A172 (cell line): Measurements from ENCODE around the gene POLE2. TPM values are rescaled to one million over a fixed set of nuclear protein-coding genes. Genes with fewer than 3 reads are reported as not detected.
"Not testable (repeated sequence)": the region's sequence is repeated elsewhere in the genome, so short reads cannot be mapped to it uniquely, and the experiment has no call there.

Experiments
- DNase-seq: peaks from one replicate; pipeline ENCODE4 v3.0.0-alpha.2; 2015; ENCODE audit warnings: low spot score
- total RNA-seq: library from RNA; depleted of rRNA; stranded (reverse); fragments of >200 nt; shearing (Covaris generic); gene quantifications from 2 replicates; pipeline ENCODE4 v1.2.3, GENCODE V29; 2014; rRNA removed

Gene POLE2
- total RNA-seq, 1 experiment from 2014 or later = 9.4 TPM

- DNase-seq = not testable (repeated sequence)
Observed at GRCh38 chr14:49619273-49619672, 68.7 kb downstream of the POLE2 start.

GRCh38 chr14:49617852-49618519, 70.0 kb downstream of the POLE2 start:
- DNase-seq = no peak

- DNase-seq = no peak
Observed at GRCh38 chr14:49615776-49616175, 72.2 kb downstream of the POLE2 start.

- DNase-seq = no peak
Observed at GRCh38 chr14:49614196-49614595, 73.8 kb downstream of the POLE2 start.

- DNase-seq = no peak
Observed at GRCh38 chr14:49612671-49613070, 75.3 kb downstream of the POLE2 start.

GRCh38 chr14:49612251-49612650, 75.8 kb downstream of the POLE2 start:
- DNase-seq = no peak

- DNase-seq = no peak
Observed at GRCh38 chr14:49607583-49607982, 80.4 kb downstream of the POLE2 start.

GRCh38 chr14:49598485-49599300, 89.3 kb downstream of the POLE2 start, which contains the start of gene LRR1:
LRR1 (plus strand) TSS chr14:49598940; CDS start chr14:49599021, 81 bp downstream.
- DNase-seq = peak; percentile 55

- no peak for DNase-seq
Observed at GRCh38 chr14:49598189-49598484, 89.9 kb downstream of the POLE2 start.

GRCh38 chr14:49594347-49595091, 93.5 kb downstream of the POLE2 start:
- DNase-seq = no peak

Other genes with a start within 250 kb of the POLE2 start
- gene RPS29, start 101.8 kb downstream of the POLE2 start, total RNA-seq = 1,242 and 2,235 TPM in 2 replicates
- 48.7 and 53.1 TPM in 2 replicates for gene LRR1, start 89.3 kb downstream of the POLE2 start, total RNA-seq
- 170 and 223 TPM in 2 replicates for gene RPL36AL, start 67.6 kb downstream of the POLE2 start, total RNA-seq
- gene MGAT2, start 67.4 kb downstream of the POLE2 start, total RNA-seq = 69.4 and 87.3 TPM in 2 replicates
- 8.8 and 10.1 TPM in 2 replicates for gene DNAAF2, start 53.0 kb downstream of the POLE2 start, total RNA-seq
- gene KLHDC1, start 4.9 kb upstream of the POLE2 start, total RNA-seq = 0.05 and 1.3 TPM in 2 replicates
- 37.1 and 42.2 TPM in 2 replicates for gene KLHDC2, start 79.9 kb upstream of the POLE2 start, total RNA-seq
- 24.1 and 33.2 TPM in 2 replicates for gene NEMF, start 164.6 kb upstream of the POLE2 start, total RNA-seq
- 51.6 and 51.9 TPM in 2 replicates for gene ARF6, start 204.9 kb upstream of the POLE2 start, total RNA-seq